HepG2 (cell line): ENCODE results near the gene SHROOM2. TPM values are rescaled to one million over a fixed set of nuclear protein-coding genes. Genes with fewer than 3 reads are reported as not detected.

Experiments
- ATAC-seq: fragments of 200-7000 bp; cut with Tn5 transposase; 3 replicates; pipeline ENCODE4 v1.9.1; 2020; ENCODE audit warnings: mild to moderate bottlenecking, moderate library complexity
- BruUV-seq: library from RNA; stranded (reverse); fragments of 400-500 nt; replicated peaks from 2 replicates; lab custom pipeline; 2021; lab: Mats Ljungman, UMichigan
- CTCF ChIA-PET: fragments of 300-600 bp; formaldehyde crosslinking; extraction: SDS; loops from one replicate; lab custom pipeline; 2021; ENCODE audit warnings: low total read pairs, inconsistent platforms, low intra/inter-chr PET ratio; lab: Yijun Ruan, JAX
- POLR2A ChIA-PET: fragments of 350-600 bp; sonication (Branson Sonifier 250); formaldehyde crosslinking; loops from one replicate; lab custom pipeline; 2020; ENCODE audit warnings: antibody characterized with exemption, inconsistent platforms; lab: Yijun Ruan, JAX
- DNase-seq: peaks from one replicate; pipeline ENCODE4 v3.0.0-alpha.2; 2015; ENCODE audit warnings: low spot score
- FAIRE-seq: peaks from 3 replicates; lab custom pipeline; 2011; peaks lifted over from hg19 to GRCh38; lab: Jason Lieb, UNC
- H2AFZ ChIP-seq: one replicate; pipeline ENCODE4 v1.6.1; 2011; ENCODE audit warnings: low read length, inconsistent platforms
- H3K27ac ChIP-seq: fragments of 300-600 bp; 3 replicates; pipeline ENCODE4 v1.8.0; 2011; ENCODE audit warnings: mixed run types, mild to moderate bottlenecking, mixed read lengths, low read length, inconsistent platforms; ENCODE audit not compliant: insufficient read depth; ENCODE audit errors: extremely low read length
- H3K27me3 ChIP-seq, 2 experiments: fragments of 200-600 bp in 1 of 2; 2 replicates in 1 of 2; 3 replicates in 1 of 2; pipeline versions ENCODE4 v1.6.0 to v1.8.0; 2011; ENCODE audit warnings: low read length in 2 of 2, mild to moderate bottlenecking in 2 of 2, moderate library complexity in 2 of 2, inconsistent platforms in 1 of 2; ENCODE audit not compliant: insufficient read depth in 2 of 2, control insufficient read depth in 1 of 2
- H3K36me3 ChIP-seq, 2 experiments: fragments of 200-600 bp in 1 of 2; replicated peaks in 1 of 2; 2 replicates in 1 of 2; 3 replicates in 1 of 2; pipeline versions ENCODE4 v1.5.1 to v1.8.0; 2011; ENCODE audit warnings: low read length in 2 of 2, inconsistent platforms in 1 of 2; ENCODE audit not compliant: insufficient read depth in 2 of 2, control insufficient read depth in 1 of 2
- H3K4me1 ChIP-seq: 2 replicates; pipeline ENCODE4 v1.5.1; 2012; ENCODE audit warnings: low read length, inconsistent platforms; ENCODE audit not compliant: insufficient read depth
- H3K4me2 ChIP-seq: 2 replicates; pipeline ENCODE4 v1.6.0; 2011; ENCODE audit warnings: low read depth, low read length, inconsistent platforms
- H3K4me3 ChIP-seq, 3 experiments: fragments of 200-600 bp in 1 of 3; sonication (generic), shearing (Covaris generic) in 1 of 3; replicated peaks in 1 of 3; 2 replicates each; pipeline ENCODE4 v1.5.1; 2011 to 2016; ENCODE audit warnings: low read length in 3 of 3, inconsistent platforms in 2 of 3, low read depth in 2 of 3, mild to moderate bottlenecking in 2 of 3, control low read depth in 1 of 3, mixed read lengths in 1 of 3; ENCODE audit not compliant: insufficient read depth in 1 of 3
- H3K79me2 ChIP-seq: one replicate; pipeline ENCODE4 v1.6.1; 2011; ENCODE audit warnings: low read length, inconsistent platforms; ENCODE audit not compliant: insufficient read depth
- H3K9ac ChIP-seq: 2 replicates; pipeline ENCODE4 v1.6.0; 2011; ENCODE audit warnings: mild to moderate bottlenecking, low read depth, low read length, inconsistent platforms; ENCODE audit not compliant: insufficient read depth
- H3K9me3 ChIP-seq: 2 replicates; pipeline ENCODE4 v1.5.1; 2012; ENCODE audit warnings: mild to moderate bottlenecking, low read length
- H4K20me1 ChIP-seq: 2 replicates; pipeline ENCODE4 v1.6.0; 2011; ENCODE audit warnings: inconsistent platforms, mild to moderate bottlenecking, low read length, moderate library complexity; ENCODE audit not compliant: insufficient read depth
- AGO1 ChIP-seq: fragments of 200-400 bp; formaldehyde crosslinking; IDR thresholded peaks from 2 replicates; pipeline ENCODE4 v1.6.1; 2017; ENCODE audit warnings: mild to moderate bottlenecking, low read depth, low read length, moderate library complexity; ENCODE audit not compliant: poor library complexity, severe bottlenecking
- ATF3 ChIP-seq: sonication (generic); formaldehyde crosslinking; IDR thresholded peaks from 2 replicates; pipeline ENCODE4 v1.4.0; 2020; ENCODE audit warnings: missing genetic modification reagents
- GATAD1 ChIP-seq: IDR thresholded peaks from 2 replicates; pipeline ENCODE4 v1.6.1; 2016; ENCODE audit warnings: missing genetic modification reagents, missing compliant biosample characterization
- HNRNPK ChIP-seq: fragments of 200-400 bp; formaldehyde crosslinking; IDR thresholded peaks from 2 replicates; pipeline ENCODE4 v1.6.1; 2018; ENCODE audit warnings: low read length, low read depth, moderate library complexity, mild to moderate bottlenecking; ENCODE audit not compliant: poor library complexity, severe bottlenecking
- KAT8 ChIP-seq: IDR thresholded peaks from 2 replicates; pipeline ENCODE4 v1.6.1; 2016; ENCODE audit warnings: missing genetic modification reagents, missing compliant biosample characterization
- KDM4B ChIP-seq: sonication (generic); formaldehyde crosslinking; IDR thresholded peaks from 2 replicates; pipeline ENCODE4 v1.4.0; 2020; ENCODE audit warnings: missing genetic modification reagents
- TFE3 ChIP-seq: IDR thresholded peaks from 2 replicates; pipeline ENCODE4 v1.6.1; 2016
- ZIK1 ChIP-seq: sonication (generic); formaldehyde crosslinking; IDR thresholded peaks from 2 replicates; pipeline ENCODE4 v1.5.0; 2020; ENCODE audit warnings: mild to moderate bottlenecking, low read depth, missing genetic modification reagents, borderline replicate concordance
- ZNF577 ChIP-seq: sonication (generic); formaldehyde crosslinking; IDR thresholded peaks from 2 replicates; pipeline ENCODE4 v1.4.0; 2020; ENCODE audit warnings: mild to moderate bottlenecking, low read depth, missing genetic modification reagents, borderline replicate concordance
- ZNF775 ChIP-seq: sonication (generic); formaldehyde crosslinking; IDR thresholded peaks from 2 replicates; pipeline ENCODE4 v1.4.0; 2020; ENCODE audit warnings: missing genetic modification reagents, mild to moderate bottlenecking, moderate library complexity, borderline replicate concordance
- WGBS: methylation state at CpG from one replicate; pipeline ENCODE4 v1.1.6; 2017; ENCODE audit warnings: low lambda C conversion rate; 5-methylcytosine and 5-hydroxymethylcytosine counted together
- in situ Hi-C: cut with HindIII; loops from 2 replicates; pipeline ENCODE4 v1.10.0; 2017; ENCODE audit warnings: low pct_unique_long_range_greater_than_20kb; ENCODE audit not compliant: extremely low pct_ligation_motif_present
- intact Hi-C: fragments of 100-400 bp; cut with micrococcal nuclease; formaldehyde crosslinking; loops from one replicate; pipeline ENCODE4 v1.10.0; 2022; ENCODE audit not compliant: unreplicated experiment
- polyA plus RNA-seq, 8 experiments: library from polyadenylated mRNA; depleted of rRNA in 3 of 8; stranded (reverse) in 7 of 8; unstranded in 1 of 8; fragments of >200 nt; fragmentation: Illumina TruSeq in 4 of 8; extraction: Trizol in 4 of 8; gene quantifications; 2 replicates each; pipeline versions ENCODE4 v1.2.1 to v1.2.3, GENCODE V29; 2011 to 2016; ENCODE audit warnings: low read depth in 4 of 8, missing spikeins in 1 of 8, mixed read lengths in 1 of 8; ENCODE audit not compliant: insufficient read depth in 1 of 8
- total RNA-seq, 5 experiments: library from RNA; depleted of rRNA; stranded (reverse); fragments of >200 nt; fragmentation: Illumina TruSeq; extraction: Trizol; gene quantifications; 2 replicates each; pipeline ENCODE4 v1.2.3, GENCODE V29; 2016; ENCODE audit warnings: low read depth in 1 of 5

The SHROOM2 gene
- total and polyA plus RNA-seq, 2 of the 13 experiments (the other 11 are each of a cell fraction or from before 2014, with no cell fraction given) = 0.92 to 1.4 TPM

DNA sequence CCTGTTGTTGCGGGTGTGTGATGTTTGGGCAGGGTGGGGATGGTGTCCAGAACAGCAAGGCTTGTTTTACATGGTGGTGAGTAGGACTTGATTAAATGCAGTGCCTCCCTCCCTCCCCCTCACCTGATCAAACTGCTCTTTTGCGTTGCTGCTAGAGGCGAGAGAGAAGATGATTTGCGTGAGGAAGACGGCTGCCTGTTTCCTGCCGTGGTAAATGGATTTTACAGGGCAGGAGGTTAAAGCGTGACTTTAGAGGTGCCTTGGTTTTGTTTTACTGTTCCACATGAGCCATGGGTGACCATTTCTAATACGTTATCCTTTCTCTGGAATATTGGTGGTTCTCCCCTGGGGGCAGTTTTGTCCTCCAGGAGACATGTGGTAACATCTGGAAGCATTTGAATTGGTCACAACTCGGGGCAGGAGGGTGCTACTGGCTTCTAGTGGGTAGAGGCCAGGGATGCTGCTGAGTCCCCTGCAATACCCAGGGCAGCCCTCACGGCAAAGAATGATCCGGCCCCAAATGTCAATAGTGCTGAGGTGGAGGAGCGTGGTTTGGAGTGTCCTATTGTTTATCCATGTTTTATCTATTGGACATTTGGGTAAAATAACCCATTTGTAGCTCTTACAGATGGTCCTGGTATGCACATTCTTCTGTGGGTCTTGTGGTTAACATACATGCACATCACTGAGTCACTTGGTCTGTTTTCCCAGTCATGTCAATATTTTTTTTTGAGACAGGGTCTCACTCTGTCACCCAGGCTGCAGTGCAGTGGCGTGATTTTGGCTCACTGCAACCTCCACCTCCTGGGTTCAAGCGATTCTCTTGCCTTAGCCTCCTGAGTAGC is 73.7 kb downstream of the SHROOM2 start (continued):
- TF ChIP-seq TFE3 (CRISPR knock-in tag) (no peak), AGO1 (no peak), ZIK1 (CRISPR knock-in tag) (no peak)
- TF ChIP-seq, all 625 proteins: peak for 0

- Histone ChIP-seq H3K79me2 (no peaks in the 10 kb centered on the region), H3K4me2 (no peak overlapping the region), H3K27ac (no peak overlapping the region), H3K4me1 (peaks cover 24% of the 10 kb centered on the region), H3K27me3 (no peaks in the 10 kb centered on the region), H3K9me3 (no peaks in the 10 kb centered on the region), H3K4me3 (no peak overlapping the region), H2AFZ (no peak overlapping the region), H4K20me1 (no peaks in the 10 kb centered on the region), H3K36me3 (no peaks in the 10 kb centered on the region), H3K9ac (no peak overlapping the region)
- no peak for ATAC-seq
- intact Hi-C loops (no loop called here), in situ Hi-C loops (no loop called here)
- no peak for FAIRE-seq
- 100% methylated on average over 1 of the region's 1 CpG for WGBS
- TF ChIP-seq GATAD1 (CRISPR knock-in tag) (no peak), HNRNPK (no peak), KAT8 (CRISPR knock-in tag) (no peak), KDM4B (CRISPR knock-in tag) (no peak), ZNF775 (CRISPR knock-in tag) (no peak), ATF3 (CRISPR knock-in tag) (no peak), ZNF577 (CRISPR knock-in tag) (no peak)
- ChIA-PET CTCF (no interaction called here), POLR2A (no interaction called here)
- DNase-seq = no peak
- BruUV-seq = no TSS peak
Observed at GRCh38 chrX:9860826-9861225, 74.6 kb downstream of the SHROOM2 start.
